Skin of body (tissue), 2 donors: ENCODE results near the gene TRPM4. TPM values are rescaled to one million over a fixed set of nuclear protein-coding genes. Genes with fewer than 3 reads are reported as not detected.
"Not testable (repeated sequence)": the region's sequence is repeated elsewhere in the genome, so short reads cannot be mapped to it uniquely, and the experiment has no call there.

Experiments
- DNase-seq: peaks from one replicate; lab custom pipeline; 2025; lab: John Stamatoyannopoulos, UW
- total RNA-seq: library from RNA; depleted of rRNA; stranded (reverse); fragments of >200 nt; gene quantifications from one replicate; pipeline ENCODE4 v1.2.3, GENCODE V29; 2014

The TRPM4 gene
- total RNA-seq, 1 donor from 2014 or later, result 24.0 TPM

DNA sequence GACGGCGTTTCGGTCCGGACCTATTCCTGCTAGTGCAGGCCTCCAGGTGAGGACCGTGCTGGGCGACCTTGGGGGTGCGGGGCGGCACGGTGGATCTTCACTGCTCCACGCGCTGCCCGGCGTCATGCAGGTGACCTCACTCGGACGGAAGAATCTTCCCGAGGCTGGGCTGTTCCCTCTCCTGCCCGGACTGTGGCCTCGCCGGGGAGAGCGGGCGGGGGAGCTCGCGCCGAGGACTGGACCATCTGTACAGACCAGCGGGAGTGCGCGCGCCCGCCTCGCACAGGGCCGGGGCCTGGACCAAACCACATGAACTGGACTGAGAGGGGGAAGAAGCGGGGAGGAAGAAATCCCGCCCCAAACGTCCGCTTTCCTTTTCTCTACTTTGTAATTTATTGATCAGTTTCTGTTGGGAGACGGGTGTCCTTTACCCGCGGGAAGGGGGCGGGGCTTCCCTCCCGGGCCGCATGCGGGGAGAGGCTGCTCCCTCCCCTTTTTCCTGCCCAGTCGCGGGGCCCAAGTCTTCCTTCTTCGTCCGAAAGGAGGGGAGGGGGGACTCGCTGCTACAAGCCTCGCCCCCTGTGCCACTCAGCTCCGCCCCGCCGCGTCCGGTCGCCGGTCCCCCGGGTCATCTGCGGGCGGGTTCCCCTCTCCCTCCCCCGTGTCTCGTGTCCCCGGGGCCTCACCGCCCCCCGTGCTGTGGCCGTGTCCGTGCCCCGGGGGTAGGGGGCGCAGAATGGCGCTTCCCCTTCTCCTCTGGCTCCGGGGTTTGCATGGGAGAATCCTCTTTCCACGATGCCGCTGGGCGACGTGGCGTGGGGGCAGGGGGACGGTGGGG lies 7.3 kb upstream of the TRPM4 start:
- peak; percentile 93 for DNase-seq

DNA sequence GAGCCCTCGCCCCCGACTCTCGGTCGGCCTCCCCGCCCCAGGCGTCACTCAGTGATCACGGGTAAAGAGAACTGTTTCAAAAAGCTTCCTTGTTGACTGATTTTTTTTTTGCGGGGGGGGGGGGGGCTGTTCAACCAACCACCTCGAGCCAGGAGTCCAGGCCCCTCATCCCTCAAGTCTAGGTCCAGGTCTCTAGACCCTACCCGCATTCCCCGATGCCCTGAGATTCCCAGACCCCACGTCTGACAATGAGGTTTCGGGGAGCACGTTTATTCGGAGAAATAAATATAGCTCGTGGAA lies 6.7 kb upstream of the TRPM4 start:
- no peak for DNase-seq

DNA sequence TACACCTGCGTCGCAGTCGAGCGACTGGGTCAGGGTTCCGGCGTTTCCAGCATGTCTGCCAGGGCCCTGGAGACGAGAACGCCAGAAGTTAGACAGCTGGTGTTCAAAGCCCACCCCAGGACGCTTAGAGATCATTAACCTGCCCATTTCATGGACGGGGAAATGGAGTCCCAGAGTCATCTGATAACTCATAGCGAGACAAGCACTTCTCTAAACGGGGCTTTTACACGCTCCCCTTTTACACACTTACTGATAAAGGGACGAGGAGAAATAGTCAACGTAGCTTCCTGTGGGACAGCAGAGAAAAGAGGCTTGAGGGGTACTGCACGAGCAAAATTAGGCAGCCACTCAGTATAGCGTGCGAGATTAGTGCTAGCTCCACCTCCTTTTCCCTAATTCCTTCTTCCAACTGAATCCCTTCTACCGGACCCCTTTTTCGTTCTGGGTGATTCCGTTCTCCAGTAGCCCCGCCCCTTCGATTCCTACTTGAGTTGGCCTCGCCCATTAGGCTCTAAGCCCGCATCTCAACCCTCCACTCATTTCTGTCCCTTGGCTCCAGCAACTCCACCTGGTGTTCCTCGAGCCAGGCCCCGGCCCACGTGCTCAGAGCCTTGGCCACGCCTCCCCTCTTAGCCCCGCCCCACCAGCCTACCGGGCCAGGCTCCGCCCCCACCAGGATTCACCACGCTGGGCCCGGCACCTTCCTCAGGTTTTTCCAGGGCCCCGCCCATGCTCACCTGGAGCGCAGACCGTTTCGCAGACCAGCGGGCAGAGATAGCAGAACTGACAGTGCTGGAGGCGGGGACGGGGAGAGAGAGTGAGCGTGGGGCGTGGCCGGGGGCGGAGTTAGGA lies 6.1 kb upstream of the TRPM4 start:
- peak; percentile 58 for DNase-seq

DNA sequence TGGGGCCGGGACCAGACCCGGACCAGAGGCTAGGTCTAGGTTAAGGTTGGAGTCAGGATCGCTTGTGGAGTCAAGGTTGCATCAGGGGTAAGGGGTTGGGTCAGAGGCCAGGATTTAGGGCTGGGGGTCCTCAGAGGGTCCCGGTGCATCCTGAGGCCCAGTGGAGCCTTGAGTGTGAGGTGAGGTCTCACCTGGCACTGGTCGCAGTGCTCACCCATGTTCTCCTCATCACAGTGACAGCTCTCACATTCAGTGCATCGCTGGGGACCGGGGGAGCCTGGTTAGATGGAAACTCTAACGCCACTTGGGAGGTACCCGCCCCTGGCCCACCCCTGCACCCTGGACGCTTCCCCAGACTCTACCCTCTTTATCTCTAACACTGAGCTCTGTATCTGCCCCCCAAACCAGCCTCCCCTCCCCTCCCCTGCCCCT lies 5.5 kb upstream of the TRPM4 start:
- DNase-seq, result no peak

DNA sequence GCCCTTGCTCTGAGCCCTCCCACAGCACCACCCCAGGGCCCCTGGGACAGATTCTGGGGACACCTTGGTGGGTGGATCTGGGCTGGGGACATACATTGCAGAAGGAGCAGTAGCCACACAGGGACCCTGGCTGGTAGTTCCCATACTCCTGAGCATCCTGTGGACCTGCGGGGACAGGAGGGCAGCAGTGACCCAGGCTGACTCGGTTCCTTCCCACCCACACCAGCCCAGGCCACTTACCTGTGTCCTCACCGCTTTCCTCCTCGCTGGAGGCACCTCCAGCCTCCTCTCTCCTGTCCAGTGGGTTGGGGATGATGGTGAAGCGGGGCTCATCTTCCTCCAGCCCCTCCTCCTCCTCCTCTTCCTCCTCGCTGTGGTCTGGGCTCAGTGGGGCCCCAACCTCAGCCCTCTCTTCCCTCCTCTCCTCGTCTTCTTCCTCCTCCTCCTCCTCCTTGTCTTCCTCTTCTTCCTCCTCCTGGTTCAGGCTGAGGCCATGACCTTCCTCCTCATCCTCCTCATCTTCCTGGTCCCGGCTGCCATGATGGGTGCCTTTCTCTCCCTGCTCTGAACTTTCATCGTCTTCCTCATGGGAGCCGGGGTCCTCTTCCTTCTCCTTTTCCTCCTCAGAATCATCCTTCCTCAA lies 4.3 kb upstream of the TRPM4 start:
- DNase-seq, result no peak

DNA sequence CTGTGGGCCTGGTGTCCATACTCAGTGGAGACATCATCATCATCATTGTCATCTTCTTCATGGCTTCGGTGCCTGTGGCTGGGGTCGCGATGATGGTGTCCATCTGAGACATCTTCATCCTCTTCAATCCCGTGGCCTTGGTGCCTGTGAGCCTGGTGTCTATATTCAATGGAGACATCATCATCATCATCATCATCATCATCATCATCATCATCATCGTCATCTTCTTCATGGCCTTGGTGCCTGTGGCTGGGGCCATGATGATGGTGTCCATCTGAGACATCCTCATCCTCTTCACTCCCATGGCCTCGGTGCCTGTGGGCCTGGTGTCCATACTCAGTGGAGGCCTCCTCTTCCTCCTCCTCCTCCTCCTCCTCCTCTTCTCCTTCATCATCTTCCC lies 3.3 kb upstream of the TRPM4 start:
- DNase-seq, result no peak

DNA sequence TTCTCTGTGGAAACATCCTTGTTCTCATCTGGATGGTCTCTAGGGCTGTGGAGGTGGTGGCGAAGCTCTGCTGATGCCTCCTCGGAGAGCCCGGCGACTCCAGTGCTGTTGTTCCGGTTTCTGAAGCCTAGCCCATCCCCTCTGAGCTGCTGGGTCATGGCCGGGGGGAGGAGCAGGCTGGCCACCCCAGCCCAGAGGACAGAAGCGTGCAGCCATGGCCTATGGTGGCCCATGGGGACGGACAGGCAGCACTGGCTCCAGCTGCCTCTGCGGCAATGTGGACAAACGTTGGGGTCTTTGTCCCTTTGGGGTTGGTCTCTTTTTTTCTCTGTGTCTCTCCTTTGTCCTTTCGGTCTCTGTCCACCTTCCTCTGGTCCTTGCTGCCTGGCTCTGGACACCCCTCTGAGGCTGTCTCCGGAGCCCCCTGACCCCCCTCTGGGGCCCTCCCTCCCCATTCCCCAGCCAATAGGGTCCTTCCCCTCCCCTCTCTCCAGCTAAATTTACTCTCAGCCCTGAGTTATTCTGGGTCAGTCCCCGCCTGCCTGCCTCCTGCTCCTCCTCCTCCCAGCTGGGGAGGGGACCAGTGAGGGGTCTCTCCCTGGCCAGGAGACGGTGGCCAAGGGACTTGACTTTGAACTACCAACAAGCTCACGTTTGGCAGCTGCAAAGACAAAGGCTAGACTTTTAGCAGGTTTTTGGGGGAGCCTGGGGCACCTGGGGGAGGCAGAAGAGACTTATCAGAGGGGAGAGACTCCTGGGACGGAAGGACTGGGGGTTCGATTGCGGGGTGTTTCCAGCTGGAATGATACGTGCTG lies 2.4 kb upstream of the TRPM4 start, which contains the start of gene HRC:
Gene HRC, minus strand, starts transcription at position 392 of the 815 bp plus-strand sequence. Its CDS starts 159 bp downstream, at position 233.
- DNase-seq, result no peak

DNA sequence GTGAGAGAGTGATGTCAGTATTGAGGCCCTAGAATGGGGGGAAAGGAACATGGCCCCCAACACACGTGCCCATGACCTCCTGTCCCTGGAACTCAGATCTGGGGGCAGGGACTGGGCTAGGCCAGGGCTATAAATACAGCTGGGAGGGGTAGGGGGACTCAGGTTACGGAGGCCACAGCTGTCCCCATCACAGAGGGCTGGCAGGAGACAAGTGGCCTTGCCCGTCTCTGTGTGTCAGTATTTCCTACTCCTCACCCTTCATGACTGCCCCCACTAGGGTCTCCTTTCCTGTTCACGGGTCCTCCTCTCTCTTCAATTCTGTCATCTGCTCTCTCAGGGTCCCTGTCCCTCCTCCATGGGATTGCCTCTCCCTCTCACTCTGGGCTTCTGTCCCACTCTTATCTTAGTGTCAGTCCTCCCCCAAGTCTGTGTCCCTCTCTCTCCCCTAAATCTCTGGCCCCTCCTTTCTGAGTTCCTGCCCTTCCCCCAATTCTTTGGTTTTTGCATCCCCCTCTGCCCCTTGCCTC lies 1.7 kb upstream of the TRPM4 start:
- peak; percentile 38 for DNase-seq

DNA sequence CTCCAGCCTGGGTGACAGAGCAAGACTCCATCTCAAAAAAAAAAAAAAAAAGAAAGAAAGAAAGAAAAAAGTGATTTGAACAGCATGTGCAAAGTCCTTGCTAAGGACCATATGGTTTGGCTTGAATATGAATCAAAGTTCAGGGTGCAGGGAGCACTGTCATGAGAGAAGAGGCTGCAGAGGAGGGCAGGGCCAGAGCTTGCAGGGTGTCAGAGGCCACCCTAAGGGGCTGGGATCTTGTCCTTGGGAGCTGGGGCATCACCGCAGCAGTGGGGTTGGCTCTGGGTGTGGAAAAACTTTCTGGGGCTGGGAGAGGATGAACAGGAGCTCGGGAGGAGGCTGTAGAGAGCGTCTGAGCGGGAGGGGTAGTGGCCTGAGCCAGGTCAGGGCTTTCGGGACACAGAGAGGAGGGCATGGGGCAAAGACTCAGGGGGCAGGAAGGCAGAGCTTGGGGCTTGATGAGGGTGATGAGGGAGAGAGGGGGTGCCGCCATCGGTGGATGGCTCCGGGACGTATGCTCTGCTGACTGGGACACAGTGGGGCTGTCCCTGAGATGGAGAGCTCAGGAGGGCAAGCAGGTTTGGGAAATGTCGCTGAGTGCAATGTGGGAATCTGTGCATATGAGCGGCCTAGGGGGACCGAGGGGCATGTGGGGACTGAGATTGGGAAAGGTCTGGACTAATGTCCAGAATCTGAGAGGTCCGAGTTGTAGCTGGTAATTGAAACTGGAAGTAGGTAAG lies 3.0 kb downstream of the TRPM4 start:
- no peak for DNase-seq

DNA sequence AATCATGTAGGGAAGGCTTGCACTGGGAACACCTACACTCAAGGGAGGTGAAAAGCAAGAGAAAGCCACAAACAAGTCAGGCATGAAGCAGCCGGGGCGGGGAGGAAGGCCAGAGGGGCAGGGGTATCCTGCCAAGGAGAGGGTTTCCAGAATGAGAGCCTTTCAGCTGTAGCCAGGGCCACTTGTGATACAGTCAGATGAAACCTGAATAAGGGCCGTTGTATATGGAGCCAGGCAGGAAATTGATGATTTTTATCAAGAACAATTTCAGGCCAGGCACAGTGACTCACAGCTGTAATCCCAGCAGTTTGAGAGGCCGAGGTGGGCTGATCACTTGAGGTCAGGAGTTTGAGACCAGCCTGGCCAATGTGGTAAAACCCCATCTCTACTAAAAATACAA lies 4.4 kb downstream of the TRPM4 start:
- no peak for DNase-seq

DNA sequence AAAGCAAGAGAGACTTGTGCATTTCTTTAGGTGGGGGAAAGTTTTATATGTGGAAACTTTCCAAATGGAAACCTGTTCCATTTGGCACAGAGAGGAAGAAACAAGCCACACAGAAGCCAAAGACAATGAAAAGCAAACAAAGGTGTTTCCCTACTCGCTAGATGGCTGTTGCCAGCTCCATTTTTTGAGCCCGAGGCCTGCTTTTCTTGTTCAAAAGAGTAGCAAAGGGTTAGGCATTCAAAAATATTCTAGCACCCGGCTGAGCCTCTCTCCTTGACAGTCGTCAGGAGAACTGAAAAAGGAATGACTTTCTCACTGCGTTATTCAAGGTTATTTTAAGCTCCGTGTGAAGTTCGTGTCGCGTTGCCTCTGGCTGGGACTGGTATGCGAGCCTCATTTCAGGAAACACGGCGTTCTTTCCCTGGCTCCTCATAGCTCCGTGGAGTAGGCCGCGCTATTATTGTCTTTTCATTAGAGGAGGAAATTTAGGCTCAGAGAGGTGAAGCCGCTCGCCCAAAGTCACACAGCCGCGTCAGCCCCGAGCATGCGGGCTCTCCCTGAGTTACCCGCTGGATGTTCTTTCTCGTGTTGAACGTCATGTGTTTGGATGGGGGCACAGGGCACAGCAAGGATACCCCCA lies 7.6 kb downstream of the TRPM4 start:
- DNase-seq, result no peak

DNA sequence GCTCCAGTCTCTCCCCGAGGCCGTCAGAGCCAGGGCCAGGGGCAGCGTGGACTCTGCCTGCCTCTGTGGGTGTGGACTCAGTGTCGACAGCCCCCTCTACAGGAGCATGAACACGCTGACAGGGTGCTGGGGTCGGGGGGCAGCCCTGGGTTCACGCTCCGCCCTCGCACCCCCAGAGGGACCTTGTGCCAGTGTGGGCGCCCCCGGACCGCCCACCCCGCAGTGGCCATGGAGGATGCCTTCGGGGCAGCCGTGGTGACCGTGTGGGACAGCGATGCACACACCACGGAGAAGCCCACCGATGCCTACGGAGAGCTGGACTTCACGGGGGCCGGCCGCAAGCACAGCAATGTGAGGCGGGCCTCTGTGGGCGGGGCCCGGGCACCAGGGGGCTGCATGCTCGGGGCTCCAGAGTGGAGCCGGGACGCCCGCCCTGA lies 8.3 kb downstream of the TRPM4 start:
- DNase-seq, result no peak

DNA sequence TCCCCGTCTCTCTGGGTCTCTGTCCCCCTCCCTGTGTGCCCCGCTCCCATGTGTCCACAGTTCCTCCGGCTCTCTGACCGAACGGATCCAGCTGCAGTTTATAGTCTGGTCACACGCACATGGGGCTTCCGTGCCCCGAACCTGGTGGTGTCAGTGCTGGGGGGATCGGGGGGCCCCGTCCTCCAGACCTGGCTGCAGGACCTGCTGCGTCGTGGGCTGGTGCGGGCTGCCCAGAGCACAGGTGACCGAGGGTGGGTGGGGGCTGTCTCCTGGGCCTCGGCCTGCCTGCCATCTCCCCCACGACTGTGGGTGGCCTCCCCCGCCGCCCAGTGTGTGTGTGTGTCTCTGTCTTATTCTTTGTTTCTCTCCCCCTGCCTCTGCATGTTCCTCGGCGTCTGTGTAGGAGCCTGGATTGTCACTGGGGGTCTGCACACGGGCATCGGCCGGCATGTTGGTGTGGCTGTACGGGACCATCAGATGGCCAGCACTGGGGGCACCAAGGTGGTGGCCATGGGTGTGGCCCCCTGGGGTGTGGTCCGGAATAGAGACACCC lies 10.3 kb downstream of the TRPM4 start:
- DNase-seq, result no peak

DNA sequence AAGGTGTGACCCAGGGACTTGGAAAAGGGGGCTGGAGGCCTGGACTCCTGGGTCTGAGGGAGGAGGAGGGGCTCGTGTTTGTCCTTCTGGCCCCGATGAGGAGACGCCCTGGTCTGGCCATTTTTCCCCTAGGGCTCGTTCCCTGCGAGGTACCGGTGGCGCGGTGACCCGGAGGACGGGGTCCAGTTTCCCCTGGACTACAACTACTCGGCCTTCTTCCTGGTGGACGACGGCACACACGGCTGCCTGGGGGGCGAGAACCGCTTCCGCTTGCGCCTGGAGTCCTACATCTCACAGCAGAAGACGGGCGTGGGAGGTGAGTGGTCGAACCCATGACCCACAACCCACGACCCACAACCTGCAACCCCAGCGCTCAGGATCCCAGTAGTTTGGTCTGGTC lies 10.8 kb downstream of the TRPM4 start:
- DNase-seq, result no peak

DNA sequence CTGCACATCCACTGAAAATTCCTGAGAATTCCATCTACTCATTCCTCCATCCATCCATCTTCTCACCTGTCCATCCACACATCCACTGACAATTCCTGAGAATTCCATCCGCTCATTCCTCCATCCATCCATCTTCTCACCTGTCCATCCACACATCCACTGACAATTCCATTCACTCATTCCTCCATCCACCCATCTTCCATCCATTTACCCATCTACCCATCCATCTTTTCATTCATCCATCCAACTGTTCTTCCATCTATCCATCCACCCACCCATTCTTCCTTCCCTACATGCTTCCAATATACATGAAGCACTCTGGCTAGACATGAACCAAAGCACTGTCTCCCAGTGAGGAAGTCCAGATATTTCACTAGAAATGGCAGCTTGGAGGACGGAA lies 15.6 kb downstream of the TRPM4 start:
- DNase-seq, result no peak

DNA sequence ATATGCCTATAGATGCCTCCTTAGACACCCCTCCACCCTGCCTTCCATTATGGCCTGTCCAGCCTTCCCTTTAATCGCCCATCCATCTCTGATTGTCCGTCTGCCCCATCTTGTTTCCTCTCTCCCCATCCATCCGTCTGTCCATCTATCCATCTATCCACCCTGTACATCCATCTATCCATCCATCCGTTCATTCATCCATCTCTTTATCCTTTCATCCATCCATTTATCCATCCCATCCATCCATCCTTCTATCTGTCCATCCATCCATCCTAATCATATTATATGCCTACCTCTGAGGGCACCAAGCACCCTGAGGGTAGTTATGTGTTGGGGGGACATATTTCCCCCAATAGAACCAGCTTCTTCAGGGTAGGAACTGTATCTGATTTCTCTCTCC lies 23.1 kb downstream of the TRPM4 start:
- DNase-seq, result no peak

DNA sequence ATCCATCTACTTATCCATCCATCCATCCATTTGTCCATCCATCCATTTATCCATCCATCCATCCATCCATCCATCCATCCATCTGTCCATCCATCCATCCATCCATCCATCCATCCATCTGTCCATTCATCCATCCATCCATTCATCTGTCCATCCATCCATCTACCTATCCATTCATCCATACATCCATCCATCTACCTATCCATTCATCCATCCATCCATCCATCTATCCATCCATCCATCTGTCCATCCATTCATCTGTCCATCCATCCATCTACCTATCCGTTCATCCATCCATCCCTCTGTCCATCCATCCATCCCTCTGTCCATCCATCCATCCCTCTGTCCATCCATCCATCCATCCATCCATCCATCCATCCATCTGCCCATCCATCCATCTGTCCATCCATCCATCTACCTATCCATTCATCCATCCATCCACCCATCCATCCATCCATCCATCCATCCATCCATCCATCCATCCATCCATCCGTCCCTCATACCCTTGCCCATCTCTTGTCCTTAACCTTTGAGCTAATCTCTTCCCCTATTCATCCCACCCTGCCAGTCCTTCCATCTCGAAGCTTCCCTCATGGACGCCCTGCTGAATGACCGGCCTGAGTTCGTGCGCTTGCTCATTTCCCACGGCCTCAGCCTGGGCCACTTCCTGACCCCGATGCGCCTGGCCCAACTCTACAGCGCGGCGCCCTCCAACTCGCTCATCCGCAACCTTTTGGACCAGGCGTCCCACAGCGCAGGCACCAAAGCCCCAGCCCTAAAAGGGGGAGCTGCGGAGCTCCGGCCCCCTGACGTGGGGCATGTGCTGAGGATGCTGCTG lies 24.6 kb downstream of the TRPM4 start:
- not testable (repeated sequence) for DNase-seq

DNA sequence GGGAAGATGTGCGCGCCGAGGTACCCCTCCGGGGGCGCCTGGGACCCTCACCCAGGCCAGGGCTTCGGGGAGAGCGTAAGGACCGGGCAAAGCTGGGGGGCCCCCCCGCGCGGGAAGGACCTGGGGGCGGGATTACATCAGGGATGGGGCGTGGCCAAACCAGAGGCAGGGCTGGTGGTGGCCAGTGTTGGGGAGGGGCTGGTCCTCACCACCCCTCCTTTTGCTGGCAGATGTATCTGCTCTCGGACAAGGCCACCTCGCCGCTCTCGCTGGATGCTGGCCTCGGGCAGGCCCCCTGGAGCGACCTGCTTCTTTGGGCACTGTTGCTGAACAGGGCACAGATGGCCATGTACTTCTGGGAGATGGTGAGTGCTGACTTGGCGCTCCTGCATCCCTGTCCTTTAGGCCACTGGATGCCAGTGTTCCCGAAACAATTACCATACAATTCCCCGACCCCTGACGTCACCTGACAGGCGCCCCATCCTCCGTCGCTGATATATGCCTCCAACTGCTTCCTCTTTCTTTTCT lies 25.3 kb downstream of the TRPM4 start:
- DNase-seq, result no peak
